DMS 273 (cell line): ENCODE data around the gene HTR1A.

Source experiments
- DNase-seq: peaks from one replicate; lab custom pipeline; 2025; ENCODE audit not compliant: unreplicated experiment; lab: John Stamatoyannopoulos, UW

The HTR1A gene

DNA sequence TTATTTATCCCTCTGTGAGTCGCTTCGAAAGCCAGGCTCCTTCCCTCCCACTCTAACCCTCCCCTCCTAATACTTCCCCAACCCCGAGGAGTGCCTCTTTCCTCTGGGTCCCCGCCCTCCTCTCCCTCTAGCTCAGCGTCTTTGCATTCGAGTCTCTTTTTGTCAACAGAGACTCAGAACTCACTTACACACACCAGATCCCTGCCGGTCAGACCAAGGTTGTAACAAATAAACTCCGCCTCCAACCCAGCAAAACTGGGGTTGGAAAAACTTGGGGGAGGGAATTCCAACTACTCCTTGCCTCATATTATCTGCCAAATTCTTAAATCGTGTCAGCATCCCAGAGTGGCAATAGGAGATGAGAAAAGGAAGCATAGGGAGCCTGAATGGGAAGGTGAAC lies at the start of gene HTR1A:
Gene HTR1A, minus strand, starts transcription at position 167 of the 400 bp plus-strand sequence. CDS start 726 bp downstream, outside the sequence.
- DNase-seq = peak; percentile 27

DNA sequence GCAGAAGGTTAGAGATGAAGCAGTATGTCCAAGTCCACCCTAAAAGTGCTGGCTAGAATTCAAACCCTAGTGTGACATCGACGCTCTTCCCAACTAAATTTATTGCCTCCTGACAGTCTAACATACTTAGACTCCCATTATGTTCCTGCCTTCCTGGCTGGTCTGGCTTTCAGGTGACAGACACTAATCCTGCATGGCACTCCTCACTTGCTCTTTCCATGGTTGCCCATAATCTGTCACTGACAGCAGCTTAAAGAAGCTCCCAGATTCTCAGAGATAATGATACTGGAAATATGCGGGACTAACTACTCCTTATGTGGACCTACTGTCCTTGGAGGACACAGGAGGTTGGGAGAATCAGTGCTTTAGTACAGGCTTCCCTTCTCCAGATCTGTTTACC lies 41.7 kb upstream of the HTR1A start:
- no peak for DNase-seq

DNA sequence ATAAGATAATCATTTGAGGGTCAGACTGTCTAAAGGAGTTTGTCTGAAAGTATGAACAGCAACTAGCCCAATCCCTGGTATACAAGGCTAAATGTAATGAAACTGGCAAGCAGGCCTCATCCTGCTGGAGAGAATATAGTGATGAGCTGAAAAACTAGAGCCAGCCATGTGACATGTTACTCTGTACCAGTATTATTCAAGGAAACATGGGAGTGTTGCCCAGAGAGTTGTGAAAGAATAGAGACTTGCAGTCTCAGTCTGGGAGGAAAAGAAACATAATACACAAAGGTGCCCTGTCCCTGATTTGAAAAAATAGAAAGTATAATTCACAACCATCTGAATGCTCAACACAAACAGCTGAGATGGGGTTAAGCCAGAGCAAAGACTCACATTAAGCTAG lies 37.9 kb upstream of the HTR1A start:
- no peak for DNase-seq

DNA sequence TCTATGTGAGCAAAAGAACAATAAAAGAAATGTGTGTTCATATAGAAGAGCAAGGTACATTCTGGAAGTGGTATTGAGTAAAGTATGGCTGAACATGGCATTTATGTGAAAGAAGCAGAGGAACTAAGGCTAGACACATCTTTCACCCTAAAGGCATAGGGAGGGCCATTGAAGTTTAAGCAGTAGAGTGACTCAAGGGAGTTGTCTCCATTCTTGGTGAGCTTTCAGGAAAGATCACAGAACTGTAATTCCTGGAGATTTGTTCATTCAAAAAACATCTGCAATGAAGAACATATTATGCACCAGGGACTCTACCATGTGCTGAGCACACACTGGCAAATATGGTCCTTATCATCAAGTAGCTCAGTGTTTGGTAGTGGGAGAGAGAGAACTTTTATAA lies 24.8 kb upstream of the HTR1A start:
- no peak for DNase-seq

DNA sequence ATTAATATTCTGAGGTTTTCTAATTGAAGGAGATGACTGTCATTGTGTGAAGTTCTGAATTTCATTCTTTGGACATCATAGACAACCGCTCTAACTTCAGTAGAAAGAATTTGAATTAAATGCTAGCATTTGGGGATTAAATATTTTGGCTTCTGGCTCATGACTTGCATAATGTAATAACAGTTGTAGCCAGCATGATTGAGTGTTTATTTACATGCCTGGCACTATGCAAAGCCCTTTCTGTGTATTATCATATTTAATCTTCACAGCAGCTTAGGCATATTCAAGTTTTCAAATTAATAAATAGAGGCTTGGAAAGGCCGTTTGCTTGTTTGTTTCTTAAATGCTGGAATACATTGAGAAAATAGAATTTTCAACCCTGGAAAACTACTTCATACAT lies 19.6 kb upstream of the HTR1A start:
- no peak for DNase-seq

DNA sequence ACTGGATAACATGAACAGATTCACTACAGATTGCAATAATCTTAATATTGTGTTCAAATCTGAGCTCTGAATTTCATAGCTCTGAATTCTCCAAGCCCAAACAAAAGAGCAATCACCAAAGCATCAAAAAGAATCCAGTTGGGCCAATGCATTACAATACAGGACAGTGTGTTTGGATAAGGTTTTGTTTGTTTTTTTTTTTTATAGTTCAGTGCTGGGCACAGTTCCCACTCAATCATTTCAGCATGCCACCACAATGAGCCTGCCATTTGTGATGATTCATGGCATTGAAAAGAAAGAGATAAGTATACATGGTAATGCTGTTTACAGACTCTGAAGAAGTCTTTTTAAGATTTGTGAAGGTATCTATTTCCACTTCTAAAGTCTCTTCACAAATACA lies 1.7 kb upstream of the HTR1A start:
- no peak for DNase-seq

DNA sequence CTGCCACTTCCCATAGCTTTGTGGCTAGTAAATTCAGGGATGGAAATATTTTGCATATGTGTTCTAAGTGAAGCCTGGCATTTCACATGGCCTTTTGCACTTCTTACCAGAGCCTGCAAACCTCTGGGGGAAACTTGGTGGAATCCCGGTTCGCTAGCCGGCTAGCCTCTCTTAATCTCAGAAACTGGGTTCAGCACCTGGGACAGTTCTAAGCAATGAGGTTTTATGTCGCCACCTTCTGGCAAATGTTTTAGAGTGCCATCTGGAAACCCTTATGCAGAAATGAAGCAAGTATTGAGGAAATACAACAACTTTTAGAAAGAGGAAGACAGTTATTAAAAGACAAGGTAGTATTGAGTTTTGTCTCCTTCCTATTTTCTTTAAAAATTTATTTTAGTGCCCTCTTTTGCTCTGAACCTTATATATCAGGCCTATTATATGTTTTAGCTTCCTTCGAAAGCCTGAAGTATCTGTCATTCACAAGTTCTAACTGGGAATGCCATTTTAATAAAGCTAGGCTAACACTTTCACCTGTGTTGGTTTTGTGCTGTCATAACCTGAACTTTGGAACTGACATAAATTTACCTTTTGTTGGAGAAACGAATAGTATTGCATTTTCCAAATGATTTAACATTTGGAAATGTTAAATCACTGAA lies 963 bp upstream of the HTR1A start:
- DNase-seq = peak; percentile 93

DNA sequence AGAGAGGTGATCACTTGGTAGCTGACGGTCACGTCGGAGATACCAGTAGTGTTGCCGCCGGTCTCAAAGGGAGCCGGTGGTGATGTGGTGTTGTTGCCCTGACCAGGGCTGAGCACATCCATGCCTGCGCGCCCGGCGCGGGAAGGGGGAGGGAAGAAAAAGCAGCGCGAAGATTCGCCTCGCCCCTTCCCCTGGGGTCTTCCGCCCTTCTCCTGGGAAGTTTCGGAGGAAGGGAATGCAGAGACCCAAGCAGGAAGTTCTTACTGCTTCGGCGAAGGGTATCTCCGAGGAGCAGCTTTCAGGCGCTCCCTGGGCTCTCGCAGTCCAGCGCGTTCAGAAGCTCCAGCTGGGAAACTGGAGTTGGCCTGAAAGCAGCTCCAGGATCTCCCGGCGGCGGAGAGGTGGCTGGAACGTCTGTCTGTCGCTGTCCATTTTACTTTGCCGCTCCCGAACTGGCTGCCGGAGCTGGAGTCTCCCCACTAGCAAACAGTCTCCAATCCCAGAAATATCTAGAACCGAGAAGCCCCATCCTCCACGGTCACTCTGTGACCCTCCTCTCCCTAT lies 565 bp downstream of the HTR1A start:
- DNase-seq = peak; percentile 44

DNA sequence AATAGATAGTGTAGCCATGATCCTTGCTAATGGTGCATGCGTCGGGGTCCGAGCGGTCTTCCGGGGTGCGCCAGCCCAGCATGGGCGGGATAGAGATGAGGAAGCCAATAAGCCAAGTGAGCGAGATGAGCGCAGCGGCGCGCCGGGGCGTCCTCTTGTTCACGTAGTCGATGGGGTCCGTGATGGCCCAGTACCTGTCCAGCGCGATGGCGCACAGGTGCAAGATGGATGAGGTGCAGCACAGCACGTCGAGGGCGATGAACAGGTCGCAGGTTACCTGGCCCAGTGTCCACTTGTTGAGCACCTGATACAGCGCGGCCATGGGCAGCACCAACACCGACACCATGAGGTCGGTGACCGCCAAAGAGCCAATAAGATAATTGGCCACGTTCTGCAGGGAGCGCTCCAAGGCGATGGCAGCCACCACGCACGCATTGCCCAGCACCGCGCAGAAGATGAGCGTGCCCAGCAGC lies 1.1 kb downstream of the HTR1A start:
- DNase-seq = no peak

DNA sequence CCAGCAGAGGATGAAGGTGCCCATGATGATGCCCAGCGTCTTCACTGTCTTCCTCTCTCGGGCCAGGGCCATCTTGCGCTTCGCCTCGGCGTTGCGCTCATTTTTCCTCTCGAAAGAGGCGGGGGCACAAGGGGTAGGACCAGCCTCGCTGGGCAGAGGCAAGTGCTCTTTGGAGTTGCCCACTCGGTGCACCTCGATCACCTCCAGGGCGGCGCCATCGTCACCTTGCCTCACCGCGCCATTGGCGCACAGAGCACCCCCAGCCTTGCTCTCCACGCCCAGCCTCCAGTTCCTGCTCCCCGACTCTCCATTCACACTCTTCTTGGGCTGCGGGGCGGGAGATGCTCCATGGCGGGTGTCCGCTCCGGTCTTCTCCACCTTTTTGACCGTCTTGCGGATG lies 1.6 kb downstream of the HTR1A start:
- no peak for DNase-seq

DNA sequence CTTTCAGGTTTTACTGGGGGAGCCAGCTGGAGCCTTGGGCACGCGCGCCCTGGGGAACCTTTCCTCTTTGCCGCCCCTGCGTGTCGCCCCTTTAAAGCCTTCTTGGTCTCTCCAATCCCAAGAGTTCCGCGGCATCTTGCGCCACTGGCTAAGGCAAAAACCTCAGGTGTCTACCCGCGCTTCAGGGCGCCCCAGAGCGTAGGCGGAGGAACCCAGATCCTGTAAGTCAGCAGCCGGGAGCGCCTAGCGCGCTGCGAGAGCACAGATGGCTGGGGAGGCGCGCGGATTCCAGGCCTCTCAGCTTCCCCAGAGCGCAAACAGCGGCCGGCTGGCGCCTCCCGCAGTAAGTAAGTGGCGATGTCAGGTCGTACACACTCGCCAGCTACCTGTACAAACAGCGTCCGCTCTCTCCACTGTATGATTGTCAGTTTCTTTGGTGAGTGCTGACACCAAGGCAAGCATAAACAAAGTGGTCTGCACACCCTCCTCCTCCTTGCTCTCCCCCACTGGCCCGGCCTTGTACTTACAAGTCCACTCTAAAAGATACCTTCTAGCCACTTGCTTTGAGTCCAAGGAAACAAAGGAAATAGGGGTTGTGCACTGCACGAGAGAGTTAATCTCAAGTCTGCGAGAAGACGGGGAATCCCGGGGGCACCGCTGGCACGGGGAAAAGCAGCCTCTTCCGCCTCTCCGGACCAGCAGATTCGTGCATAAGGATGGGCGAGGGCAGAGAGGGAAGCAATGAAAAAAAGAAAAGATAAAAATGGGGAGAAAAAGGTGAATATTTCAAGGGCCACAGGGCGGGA lies 2.9 kb downstream of the HTR1A start:
- peak; percentile 97 for DNase-seq

DNA sequence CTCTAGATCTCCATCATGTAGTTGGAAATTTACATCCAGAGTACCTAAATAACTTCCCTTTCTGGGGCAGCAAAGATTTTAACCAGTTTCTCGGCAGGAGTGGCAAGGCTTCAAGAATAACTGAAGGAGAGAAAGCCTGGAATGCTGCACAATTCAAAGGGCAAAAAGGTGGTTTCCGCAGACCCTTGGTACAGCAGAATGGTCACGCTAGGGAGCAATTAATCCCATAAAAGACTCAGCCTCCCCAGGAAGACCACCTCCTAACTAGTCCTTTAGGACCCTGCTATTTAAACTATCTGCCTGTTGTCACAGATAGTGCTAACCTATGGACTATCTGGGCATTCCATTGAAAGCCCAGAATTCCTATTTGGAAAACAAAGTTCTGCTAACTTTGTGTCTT lies 3.6 kb downstream of the HTR1A start:
- DNase-seq = no peak

DNA sequence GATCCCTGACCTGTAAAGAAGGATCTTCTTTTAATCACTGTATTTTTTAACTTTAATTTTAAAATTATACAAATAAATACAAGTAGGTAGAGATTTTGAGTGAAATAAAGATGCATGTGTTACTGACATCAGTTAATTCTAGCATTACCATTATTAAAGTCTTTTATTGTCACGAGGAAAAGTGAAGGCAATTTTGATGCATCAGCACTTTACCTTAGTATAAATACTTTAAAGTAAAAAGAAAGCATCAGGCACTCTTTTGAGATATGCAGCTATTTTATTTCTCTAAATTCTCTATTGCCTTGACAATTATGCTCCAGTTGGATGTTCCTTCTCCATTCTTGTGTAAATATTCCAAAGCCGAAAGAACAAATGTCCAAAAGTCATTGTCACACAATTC lies 4.6 kb downstream of the HTR1A start:
- DNase-seq = no peak

DNA sequence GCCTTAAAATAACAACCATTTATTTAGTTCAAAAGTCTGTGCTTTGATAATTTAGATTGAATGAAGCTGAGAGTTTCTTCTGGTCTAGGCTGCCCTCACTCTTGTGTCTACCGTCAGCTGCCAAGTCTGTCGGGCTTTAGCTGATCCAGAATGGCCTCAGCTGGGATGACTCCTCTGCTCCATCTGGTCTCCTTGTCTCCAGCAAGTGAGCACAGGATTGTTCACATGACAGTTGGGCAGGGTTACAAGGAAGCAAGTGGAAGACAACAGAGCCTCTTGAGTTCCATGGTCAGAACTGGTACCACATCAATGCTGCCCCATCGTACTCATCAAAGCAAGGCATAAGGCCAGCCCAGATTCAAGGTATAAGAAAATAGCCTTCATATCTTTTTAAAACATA lies 9.0 kb downstream of the HTR1A start:
- peak; percentile 84 for DNase-seq

DNA sequence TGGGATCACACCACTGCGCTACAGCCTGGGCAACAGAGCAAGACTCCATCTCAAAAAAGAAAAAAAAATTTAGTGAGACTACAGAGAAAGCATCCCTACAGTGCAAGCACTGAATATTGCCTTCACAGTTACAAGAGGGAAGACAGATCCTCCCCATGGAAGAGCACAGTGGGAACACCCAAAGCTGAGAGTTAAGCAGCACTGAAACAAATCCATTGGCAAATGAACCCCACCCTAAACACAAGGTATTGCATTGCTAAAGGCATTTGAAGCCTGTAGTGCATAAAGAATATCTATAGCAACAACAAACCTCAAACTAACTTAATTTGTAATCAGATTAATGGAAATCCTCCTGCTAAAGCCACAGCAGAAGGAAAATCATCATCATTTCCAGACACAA lies 27.1 kb downstream of the HTR1A start:
- no peak for DNase-seq

DNA sequence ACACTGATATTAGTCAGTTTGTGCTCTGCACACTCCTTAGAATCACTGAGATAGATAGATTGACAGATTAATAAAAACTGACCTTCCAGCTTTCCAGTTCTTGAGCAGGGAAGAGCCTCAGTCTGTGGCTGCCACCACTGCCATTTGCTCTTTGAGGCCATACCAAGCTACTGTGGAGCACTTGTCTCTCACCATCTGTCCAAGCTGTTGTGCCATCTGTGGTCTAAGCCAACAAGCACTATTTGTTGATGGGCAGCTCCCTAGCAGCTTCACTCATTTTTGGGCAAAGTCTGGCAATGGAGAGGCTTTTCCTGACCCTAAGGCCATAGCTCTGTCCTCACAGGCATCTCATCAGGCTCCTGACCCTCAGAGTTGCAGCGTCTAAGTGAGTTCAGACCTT lies 30.4 kb downstream of the HTR1A start:
- DNase-seq = peak; percentile 97

DNA sequence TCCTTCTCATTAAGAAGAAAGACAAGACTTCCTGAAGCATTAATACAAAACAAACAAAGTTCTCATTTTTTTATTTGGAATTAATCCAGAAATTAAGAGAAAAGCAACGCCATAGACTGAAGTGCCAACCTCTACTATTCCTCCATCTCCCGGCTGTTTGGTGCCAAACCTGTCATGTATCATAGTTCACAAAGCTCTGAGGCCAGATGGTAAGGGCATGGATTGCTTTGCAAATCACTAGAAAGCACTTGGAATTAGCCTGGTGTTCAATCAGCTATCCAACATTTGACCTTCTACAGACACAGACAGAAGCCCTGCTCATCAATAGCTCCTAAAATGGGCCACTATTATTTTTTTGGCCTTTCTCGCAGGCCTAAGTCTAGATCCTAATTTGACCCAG lies 33.8 kb downstream of the HTR1A start:
- peak; percentile 88 for DNase-seq

DNA sequence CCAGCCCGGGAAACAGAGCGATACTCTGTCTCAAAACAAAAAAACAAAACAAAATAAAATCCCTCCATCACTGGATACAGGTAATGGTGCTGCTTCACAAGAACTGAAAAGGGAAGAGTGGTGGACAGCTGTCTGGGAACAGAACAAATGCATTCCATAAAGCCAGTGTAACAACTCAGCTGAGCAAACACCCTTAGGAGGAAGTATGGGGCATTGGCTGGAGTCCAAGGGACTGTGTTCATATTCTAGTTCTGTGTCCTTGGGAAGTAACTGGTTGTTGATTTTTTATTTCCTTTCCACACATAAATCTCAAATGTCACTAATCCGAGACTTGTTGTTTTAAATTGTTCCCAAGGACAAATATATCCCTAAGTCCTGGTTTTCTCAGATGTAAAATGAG lies 38.3 kb downstream of the HTR1A start:
- DNase-seq = peak; percentile 50

DNA sequence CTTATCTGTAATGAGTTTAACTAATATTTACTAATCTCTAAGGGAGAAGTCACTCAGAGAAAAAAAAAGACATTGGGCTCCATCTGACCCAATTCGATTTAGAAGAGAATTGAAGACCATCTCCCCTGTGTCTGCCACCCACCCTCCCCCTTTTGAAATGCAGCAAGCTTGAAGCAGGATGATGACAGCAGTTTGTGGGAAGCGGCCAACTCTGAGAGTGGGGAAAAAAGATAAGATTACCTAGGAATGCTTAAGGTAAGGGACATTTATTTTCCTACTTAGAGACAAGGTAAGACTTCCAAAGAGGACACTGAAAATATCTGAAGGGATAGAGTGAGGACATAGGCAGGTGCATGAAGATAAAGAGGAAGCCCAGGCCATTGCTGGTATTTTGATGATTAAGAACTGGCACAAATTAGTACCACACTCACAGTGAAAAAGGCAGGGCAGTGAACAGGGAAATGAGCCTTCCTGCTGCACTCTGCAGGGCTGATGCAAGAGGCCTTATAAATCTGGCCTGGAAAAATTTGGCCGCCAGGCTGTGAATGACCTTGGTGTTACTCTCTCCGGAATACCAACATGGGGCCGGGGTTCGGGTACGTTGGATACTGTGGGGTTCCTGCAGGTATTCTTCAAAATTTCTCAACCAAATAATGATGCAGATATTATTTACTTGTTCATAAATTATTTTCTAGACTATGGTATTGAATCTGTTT lies 42.3 kb downstream of the HTR1A start:
- no peak for DNase-seq

DNA sequence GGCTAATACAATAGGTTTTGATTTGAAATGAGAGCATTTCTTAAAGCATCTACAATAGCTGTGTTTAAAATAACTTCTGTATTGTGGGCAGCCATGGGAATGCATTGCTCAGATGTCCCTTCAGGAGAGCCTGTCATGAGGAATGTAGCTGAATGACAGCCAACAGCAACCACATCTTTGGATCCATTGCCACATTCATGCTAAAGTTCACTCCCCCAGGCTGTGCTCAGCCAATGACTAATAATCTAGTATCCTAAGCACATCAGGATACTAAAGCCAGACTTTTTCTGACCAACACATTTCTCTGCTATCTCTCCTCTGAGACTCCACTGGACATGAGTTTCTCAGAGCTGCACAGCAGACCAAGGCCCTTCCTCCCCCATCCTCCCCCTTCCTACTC lies 45.5 kb downstream of the HTR1A start:
- no peak for DNase-seq

DNA sequence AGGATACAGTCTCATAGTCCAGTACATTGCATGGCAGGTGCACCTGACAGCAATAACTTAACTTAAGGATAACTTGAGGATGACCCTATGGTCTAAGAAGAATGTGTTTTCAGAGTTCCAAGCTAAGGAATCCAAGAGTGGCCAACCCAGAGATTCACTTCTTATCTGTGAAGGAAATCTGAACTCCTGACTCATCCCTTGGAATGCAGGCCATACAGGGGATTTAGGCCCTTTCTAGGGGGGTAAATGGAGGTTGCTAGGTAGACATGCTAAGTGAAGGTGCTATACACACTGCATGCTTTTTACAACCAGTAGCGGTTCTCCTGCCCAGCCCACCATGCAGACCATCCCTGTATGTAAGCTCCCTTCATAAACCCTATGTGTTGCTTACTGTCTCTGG lies 50.4 kb downstream of the HTR1A start:
- no peak for DNase-seq
